Suppressor macrophage treated with lipopolysaccharide for 4 hours (primary cell): ENCODE measurements around the gene CDH4.

ENCODE experiments used
- DNase-seq: peaks from one replicate; pipeline ENCODE4 v3.0.0-alpha.2; 2020

CDH4 gene

DNA sequence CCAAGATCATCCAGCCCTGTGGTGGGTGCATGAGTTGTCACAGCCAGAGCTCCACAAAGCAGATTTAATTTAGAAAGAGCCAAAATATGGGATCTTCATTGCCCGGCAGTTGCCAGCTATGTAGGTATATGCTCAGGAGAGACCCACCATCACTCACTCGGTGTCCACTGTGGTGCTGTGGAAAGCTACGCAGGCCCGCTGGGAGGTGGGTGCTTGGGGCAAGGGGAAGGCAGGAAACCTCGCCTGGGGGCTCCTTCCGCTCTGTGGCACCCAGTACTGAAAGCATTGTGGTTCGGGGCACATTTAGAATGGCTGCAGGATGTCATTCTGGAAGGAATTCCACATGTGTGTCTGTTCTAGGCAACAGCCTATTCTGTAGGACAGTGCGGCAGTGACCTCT lies 553.7 kb downstream of the CDH4 start:
- no peak for DNase-seq

DNA sequence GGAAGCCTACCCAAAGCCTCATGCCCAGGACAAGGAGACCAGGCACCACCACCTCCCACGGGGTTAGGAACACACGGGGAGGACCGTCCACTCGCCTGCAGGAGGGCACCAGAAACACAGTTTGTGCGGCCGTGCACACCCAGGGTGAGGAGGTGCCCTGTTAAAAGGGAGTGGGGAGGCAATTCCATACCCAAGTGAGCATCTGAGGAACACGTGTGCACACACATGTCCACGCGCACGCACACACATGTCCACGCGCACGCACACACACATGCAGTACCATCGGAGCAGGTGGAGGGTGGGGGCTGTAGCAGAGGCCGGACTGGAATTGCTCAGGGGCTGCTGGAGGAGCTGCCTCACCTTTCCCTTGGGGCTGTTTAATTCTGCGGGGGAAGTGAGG lies 554.3 kb downstream of the CDH4 start:
- DNase-seq, result no peak

DNA sequence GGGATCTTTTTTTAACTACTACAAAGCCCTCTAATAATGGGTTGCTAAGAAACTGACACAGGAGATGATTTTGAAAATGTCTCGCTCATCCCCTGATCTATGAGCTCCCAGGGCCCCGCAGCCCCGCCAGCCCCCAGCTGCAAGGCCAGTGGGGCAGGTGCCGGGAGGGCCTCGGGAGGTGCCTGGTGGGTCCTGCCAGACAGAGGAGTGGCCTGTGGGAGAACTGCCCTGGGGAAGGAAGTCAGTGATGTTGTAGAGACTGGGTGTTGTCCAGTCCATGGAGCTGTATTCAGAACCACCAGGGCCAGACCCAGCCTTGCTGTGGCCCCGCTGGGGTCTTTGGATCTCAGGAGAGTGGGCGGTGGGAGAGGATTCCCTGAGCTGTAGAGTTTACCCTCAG lies 554.9 kb downstream of the CDH4 start:
- DNase-seq, result no peak

DNA sequence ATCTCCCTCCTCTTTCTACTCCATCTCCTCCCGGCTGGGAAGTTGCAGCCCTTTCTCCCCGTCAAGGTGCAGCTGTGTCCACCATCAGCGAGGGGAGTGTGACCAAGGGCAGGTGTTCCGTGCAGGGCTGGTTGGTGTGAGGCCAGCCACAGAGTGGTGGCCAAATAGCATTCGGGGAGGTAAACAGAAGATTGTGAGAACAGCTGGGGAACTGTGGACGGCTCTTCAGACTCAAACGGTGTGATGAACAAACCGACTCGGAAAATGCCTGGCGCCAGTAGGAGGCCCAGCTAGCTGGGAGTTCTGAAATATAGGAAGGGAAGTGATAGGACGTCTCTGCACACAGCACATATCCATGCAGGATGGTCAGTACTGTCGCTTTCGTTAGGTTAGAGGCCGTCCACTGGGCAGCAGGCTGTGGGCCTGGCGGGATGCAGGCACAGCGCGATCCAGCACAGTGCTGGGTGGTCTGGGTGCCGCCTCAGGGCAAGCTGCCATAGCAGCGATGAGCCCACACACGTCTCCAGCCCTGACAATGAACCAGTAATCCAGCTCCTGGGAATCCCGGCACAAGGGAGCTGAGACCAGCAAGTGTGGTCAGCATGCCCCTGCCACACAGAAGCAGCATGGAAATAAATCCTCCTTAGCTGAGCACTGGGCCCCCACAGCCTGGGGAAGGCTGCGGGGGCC lies 555.6 kb downstream of the CDH4 start:
- DNase-seq, result no peak

DNA sequence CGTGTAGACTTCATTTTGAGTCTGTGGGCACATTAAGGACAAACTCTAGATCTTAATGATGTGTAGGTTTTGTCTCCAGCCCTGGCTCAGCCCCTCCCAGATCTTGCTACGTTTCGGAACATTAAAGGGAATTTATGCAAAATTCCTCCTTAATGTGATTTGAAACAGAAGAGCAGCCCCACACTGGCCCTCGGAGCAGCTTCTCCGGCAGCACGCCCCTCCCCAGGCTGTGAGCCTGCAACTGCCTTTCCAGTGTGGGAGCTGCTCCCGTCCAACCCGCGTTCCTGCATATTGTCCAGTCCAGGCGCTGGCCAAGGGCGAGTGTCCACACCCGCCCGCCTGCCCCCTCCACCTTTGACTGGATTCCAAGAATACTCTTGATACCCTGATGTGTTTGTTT lies 556.4 kb downstream of the CDH4 start:
- no peak for DNase-seq

DNA sequence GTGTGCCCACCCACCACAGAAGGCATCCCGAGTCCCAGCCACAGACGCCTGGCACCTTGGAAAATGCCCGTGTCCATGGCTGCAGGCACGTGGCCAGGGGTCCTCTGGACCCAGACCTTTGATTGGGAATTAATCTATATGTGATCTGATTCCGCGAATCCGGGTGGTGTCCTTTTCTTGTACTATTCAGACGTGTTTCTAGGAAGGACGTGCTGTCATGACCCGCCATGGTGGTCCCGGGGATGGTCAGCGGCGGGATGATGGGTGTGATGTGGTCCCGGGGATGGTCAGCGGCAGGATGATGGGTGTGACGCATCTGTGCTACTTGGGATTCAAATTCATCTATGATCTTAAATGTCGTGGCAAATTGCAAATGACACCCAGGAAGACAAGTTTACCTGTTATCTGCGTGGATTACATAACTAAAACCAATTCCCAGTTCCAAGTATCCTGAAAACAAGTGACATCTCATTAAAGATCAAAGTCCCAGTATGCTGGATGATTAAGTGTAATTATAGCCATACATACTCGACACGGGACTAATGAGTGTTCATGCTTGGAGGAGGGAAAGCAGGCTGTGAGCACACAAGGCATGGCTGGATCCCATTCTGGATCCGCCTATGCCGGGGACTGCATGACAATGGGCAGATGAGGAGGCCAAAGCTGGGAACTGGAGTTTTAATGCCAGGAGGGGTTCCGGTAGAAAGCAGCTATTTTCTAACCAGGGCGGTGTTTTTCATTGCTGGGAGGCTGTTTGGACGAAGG lies 557.1 kb downstream of the CDH4 start:
- DNase-seq, result no peak

DNA sequence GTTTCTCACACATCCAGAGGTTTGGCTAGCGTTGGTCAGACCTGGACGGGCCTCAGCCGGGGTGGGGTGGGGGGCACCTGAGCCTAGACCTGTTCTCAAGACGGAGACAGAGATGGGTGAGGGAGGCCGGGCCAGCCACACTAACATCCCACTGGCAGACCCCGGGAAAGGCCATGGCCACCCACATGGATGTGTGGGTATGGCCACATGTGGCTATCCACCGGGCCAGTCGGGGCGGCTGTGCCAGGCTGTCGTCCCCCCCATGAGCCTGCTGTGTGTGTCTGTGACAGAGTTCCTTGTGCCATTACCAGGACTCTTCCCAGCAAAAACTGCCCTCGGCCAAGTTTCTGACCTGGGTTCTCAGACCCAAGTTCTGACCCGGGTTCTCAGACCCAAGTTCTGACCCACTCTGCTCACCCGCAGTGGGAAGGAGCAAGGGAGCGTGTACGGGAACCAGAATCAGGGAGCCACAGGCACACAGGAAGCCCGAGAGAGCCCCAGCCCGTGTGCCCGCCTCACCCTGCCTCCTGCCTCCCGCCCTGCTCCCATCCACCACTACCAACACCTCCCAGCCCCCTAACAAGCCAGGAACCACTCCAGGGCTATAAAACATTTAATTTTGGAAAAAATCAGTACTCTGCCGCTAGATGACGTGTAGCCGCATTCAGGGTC lies 558.1 kb downstream of the CDH4 start:
- no peak for DNase-seq

DNA sequence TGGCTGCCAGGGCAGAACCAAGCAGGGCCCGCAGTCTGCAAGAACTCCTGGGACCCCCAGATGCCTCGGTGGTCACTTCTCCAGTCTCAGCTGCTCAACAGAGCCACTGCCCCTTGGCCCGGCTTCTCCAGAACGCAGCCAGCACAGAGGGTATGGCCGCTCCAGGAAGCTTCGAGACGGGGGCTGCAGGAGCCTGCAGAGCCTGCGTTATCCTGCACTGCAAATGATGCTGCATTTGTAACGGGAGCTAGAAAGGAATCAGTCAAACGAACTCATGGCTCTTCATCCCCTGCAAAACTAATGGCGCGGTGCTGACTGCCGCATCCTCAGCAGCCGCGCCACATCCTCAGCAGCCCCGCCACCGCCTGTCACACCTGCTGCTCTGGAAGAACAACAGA lies 558.7 kb downstream of the CDH4 start:
- DNase-seq, result no peak

DNA sequence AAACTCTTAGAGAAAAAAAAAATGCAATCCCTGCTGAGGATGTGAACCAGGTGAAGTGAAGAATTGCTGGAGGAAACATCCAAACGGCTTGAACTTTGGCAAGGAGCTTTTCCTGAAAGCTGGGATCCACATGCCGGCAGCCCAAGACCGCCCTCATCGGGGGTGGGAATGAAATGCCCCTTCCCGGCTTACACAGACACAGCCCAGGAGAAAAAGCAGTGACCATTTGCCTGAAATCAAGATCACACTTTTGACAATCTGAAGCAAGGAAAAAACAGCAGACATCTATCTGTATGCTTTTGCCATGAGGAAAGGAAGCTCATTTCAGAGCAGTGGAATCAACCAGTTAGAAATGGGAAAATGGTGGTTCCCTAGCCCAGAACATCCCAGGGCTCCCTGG lies 559.1 kb downstream of the CDH4 start:
- DNase-seq, result no peak

DNA sequence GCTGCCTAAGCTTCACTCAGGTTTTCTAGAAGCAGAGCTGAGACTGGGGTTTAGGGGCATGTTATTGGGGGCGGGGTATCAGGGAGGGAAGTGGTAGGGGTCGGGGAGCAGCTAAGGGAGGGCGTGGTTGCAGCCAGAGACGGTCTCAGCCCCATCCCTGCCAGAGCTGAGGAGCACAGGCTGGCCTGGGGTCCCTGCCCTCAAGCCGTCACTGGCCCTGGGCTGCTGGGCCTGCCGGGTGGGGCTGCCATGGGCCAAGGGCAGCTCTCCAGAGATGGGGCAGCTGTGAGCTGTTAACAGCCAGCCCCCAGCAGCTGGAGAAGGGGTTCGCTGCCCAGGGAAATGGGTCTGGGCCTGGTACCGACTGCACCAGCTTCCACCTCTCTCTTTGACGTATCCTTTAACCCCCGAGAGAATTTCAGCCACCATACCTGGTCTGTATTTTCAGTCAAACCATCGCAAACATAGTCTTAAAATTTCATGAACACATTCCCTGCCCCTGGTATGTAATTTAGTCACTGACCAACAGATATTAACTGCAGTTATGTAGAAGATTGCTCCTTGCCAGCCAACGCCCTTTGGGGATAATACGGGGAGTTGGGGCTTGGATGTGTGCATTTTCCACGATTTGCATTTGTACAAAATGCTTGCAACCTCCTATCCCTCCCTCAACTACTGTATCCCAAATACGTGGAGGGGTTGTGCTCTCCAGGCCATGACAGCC lies 560.2 kb downstream of the CDH4 start:
- no peak for DNase-seq

DNA sequence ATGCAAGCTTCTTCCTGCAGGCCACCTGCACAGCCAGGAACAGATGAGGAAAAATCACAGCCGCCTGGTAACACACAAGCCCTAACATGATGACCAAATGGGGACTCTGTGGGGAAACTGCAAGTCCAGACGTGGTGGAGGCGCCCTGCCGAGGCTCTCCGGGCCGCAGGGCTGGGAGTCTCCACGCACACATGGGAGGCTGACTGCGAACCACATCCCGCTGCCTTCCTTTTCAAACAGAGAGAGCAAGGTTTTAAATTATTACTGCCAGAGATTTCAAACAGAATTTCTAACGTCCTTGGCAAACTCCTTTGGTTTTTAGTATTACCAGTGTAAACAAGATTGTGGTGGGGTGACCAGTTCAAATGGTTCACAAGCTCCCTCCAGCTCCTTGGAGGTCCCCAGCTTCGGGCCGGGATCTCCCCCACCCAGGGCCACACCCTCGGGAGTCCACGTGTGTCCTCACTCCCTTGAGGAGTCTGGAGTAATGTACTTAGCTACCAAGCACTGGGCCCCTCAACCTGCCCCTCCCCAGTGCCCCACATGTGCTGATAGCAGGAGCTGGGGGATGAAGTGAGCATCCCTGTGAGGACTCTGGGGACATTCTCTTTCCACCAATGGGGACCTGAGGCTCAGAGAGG lies 560.9 kb downstream of the CDH4 start:
- no peak for DNase-seq

DNA sequence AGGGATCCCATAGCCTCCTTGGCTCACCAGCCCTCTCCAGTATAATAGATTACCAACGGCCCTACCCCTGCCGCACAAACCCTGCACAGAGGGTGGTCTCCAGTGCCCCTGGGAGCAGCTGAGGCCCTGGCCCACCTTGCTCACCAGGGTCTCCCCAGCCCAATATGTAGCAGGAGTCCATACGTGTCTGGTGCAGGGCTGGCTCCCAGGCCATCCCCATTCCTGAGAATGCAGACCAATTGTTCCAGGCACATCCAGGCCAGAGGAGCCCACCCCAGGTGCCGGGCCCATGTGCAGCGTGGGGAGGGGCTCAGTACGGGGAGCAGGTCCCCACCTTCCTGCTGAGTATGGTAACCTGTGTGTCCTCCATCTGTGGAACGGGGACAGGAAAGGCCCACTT lies 561.7 kb downstream of the CDH4 start:
- DNase-seq, result no peak

DNA sequence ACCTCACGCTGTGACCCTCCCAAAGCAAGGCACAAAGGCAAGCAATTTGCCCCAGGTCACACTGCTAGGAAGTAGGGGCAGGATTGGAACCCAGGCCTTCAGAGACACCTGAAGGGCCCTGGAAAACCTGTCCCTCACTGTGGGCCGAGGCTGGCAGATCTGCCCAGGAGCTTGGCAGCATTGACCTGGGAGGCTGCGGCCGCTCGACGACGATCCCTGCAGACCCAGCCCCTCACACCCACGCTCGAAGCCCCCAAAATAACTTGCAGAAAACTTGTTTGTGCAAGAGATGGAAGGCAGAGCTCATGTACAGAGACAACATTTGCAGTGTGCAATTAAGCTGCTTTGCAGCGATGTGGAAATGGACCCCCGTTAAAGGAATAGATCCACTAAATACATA lies 562.2 kb downstream of the CDH4 start:
- no peak for DNase-seq

DNA sequence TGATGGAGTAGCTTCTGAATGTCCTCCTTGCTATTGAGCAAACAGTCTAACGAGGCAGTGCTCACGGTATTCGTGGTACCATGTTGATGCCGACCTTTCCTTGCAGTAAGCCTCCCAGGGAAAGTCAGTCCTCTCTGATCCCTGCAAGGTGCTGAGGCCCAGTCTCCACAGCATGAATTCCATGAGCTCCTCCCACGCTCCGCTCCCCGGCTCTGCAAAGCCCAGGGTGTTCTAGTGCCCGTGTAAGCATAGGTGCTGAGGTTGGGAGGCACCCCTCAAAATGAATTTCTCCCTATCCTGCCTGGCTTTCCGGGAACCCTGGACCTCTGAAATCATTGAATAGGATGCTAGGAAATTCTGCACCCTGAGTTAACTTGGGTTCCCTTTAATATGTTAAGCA lies 562.7 kb downstream of the CDH4 start:
- no peak for DNase-seq

DNA sequence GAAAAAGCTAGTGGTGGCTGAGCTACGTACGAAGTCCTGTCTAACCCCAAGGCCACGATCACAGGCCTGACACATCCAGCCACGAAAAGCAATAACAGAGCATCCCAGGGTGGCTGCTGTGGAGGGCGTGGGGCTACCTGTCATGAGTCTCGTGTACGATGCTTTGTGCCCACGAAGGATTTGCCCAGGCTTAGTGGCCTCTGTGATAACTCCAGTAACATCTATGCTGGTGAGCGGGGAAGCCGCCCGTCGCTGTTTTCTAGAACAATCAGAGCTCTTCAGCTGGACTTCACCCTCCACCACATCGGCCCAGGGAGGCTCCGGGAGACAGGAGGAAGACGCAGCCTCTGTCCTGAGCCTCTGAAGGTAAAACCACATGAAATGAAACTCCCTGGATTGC lies 563.1 kb downstream of the CDH4 start:
- no peak for DNase-seq

DNA sequence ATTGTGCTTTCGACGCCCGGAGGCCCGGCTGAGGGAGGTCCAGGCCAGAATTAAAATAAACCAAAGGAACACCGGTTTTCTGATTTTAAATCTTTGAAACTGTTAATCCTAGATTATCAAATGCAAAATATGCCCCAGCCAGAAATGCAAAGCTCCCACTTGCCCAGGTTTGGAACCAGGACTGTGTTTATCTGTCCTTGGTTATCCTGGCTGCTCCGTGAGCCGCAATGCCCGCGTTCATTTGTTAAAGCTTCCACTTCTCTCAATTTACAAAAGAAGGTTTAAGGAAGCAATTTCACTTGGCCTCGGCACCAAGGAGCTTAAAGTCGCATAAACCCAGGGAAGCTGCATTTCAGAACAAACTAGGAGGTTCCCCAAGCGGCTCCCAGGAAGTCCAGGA lies 563.6 kb downstream of the CDH4 start:
- no peak for DNase-seq

DNA sequence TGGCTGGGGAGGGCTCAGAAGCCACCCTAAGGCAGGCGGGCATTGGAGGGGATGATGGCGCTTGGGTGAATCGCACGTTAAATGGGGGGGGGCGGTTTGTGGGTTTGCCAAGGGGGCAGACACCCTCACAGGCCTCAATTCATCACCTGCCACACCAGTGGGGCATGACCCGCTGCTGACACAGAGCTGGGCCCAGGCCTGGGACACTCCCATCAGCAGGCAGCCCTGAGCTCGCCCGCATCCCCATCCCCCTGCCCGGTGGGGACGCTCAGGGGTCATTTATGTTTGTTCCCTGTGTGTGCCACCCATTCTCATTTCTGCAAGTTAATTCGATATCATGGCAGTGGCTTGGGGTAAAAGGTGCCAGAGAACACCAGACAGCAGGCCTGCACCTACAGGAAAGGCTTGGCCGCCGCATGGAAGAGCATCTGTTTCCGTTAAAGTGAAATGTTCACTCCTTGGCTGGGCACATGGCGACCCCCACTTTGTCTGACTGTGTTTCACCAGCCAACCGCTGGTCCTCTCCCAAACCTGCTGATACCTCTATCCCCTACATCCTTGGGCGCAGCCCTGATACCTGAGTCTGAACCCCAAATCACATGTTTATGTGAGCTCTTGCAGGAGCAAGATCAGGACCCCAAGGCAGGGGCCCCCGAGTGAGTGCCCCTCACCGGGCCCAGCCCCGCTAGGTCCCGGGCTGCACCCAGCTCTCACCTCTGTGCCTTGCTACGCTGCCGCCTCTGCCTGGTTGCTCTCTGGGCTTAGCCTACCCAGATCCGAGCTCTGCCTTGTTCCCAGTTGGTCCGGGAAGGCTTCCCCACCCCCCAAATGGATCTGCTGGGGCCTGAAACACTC lies 564.8 kb downstream of the CDH4 start:
- DNase-seq, result no peak

DNA sequence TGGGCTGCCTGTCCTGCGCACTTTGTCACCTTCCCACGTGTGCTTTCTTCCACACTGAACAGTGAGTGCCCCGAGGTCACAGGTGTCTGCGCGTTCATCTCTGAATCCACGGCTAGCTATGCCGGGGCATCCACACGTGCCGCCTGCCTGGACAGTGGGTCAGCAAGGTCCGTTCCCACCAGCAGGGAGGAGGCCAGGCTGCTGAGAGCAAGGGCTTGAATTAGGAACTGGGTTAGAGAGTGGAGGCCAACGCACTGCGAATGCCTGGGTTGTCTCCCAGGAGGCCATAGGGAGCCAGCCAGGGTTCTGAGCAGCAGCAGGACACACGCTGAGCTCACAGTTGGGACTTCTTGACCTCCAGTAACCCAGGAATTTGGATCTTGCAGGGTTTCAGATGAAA lies 565.5 kb downstream of the CDH4 start:
- no peak for DNase-seq

DNA sequence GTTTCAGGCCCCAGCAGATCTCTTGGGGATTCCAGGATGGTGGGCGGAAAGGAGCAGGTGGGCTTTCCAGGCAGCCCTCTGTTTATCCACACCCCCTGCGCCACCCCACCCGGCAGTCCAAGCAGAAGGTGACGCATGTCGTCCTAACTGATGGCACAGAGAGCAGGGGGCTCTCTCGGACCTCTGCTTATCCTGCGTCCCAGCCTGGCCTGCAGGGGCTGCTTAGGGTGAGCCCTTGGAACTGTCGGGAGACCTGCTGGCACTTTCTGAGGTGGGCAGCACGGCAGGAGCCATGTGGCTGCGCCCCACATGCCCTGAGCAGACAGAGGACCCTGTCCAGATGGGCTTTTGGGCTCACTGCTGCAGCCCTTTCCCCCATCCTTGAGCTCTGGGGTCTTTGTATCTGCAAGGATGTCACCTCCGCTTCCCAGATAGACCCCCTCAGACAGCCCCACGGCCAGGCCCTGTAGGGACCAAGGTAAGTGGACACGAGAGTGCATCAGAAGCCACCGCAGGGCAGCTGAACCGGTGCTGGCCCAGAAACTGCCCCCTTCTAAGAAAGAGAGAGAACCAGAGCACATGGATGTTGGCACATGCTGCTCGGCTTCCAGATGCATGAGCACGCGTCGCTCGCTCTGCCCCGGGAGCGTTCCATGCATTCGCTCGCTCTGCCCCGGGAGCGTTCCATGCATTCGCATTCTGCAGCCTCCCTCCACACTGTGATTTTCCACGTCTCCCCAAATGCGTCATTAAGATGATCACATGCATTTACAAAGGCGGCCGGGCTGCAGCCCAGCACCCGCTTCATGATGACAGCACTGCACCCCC lies 566.9 kb downstream of the CDH4 start:
- DNase-seq, result no peak

DNA sequence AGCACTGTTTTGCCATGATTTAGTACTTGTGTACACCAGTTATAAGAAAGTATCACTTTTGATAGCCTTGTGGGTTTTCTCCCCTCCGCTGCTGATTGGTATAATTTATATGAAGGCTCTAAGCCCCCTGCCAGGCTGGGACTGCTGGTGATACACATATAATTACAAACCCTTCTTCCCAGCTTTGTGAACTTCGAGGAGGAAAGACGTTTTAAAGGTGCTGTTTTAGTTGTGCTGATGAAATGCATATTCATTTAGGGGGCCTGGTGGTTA lies 567.4 kb downstream of the CDH4 start:
- no peak for DNase-seq
